HuH-7.5 (cell line): ENCODE data around the gene CIBAR2.
"Not testable (repeated sequence)": the region's sequence is repeated elsewhere in the genome, so short reads cannot be mapped to it uniquely, and the experiment has no call there.

Source experiments
- DNase-seq: peaks from one replicate; pipeline ENCODE4 v3.0.0; 2011; ENCODE audit warnings: low spot score

The CIBAR2 gene

GRCh38 chr16:85062323-85062722, 49.9 kb downstream of the CIBAR2 start:
- DNase-seq = no peak

GRCh38 chr16:85061566-85061965, 50.7 kb downstream of the CIBAR2 start:
- DNase-seq = no peak

GRCh38 chr16:85058909-85059308, 53.4 kb downstream of the CIBAR2 start:
- DNase-seq = no peak

- no peak for DNase-seq
Observed at GRCh38 chr16:85057948-85058347, 54.3 kb downstream of the CIBAR2 start.

GRCh38 chr16:85057212-85057889, 54.9 kb downstream of the CIBAR2 start:
- DNase-seq = peak; percentile 64

GRCh38 chr16:85056211-85056748, 56.0 kb downstream of the CIBAR2 start:
- DNase-seq = no peak

- DNase-seq = no peak
Observed at GRCh38 chr16:85055493-85056210, 56.6 kb downstream of the CIBAR2 start.

GRCh38 chr16:85054948-85055492, 57.3 kb downstream of the CIBAR2 start:
- no peak for DNase-seq

GRCh38 chr16:85054321-85054720, 58.0 kb downstream of the CIBAR2 start:
- DNase-seq = not testable (repeated sequence)

- no peak for DNase-seq
Observed at GRCh38 chr16:85052536-85052935, 59.7 kb downstream of the CIBAR2 start.

- no peak for DNase-seq
Observed at GRCh38 chr16:85051683-85052082, 60.6 kb downstream of the CIBAR2 start.

- DNase-seq = no peak
Observed at GRCh38 chr16:85051067-85051581, 61.1 kb downstream of the CIBAR2 start.

GRCh38 chr16:85049706-85050305, 62.5 kb downstream of the CIBAR2 start:
- DNase-seq = no peak

- DNase-seq = no peak
Observed at GRCh38 chr16:85048921-85049562, 63.2 kb downstream of the CIBAR2 start.
